HepG2 (cell line): ENCODE results near the gene ADGRD1. TPM values are rescaled to one million over a fixed set of nuclear protein-coding genes. Genes with fewer than 3 reads are reported as not detected.

Source experiments
- ATAC-seq: fragments of 200-7000 bp; cut with Tn5 transposase; 3 replicates; pipeline ENCODE4 v1.9.1; 2020; ENCODE audit warnings: mild to moderate bottlenecking, moderate library complexity
- BruUV-seq: library from RNA; stranded (reverse); fragments of 400-500 nt; replicated peaks from 2 replicates; lab custom pipeline; 2021; lab: Mats Ljungman, UMichigan
- CTCF ChIA-PET: fragments of 300-600 bp; formaldehyde crosslinking; extraction: SDS; loops from one replicate; lab custom pipeline; 2021; ENCODE audit warnings: low total read pairs, inconsistent platforms, low intra/inter-chr PET ratio; lab: Yijun Ruan, JAX
- POLR2A ChIA-PET: fragments of 350-600 bp; sonication (Branson Sonifier 250); formaldehyde crosslinking; loops from one replicate; lab custom pipeline; 2020; ENCODE audit warnings: antibody characterized with exemption, inconsistent platforms; lab: Yijun Ruan, JAX
- DNase-seq: peaks from one replicate; pipeline ENCODE4 v3.0.0-alpha.2; 2015; ENCODE audit warnings: low spot score
- FAIRE-seq: peaks from 3 replicates; lab custom pipeline; 2011; peaks lifted over from hg19 to GRCh38; lab: Jason Lieb, UNC
- H2AFZ ChIP-seq: one replicate; pipeline ENCODE4 v1.6.1; 2011; ENCODE audit warnings: low read length, inconsistent platforms
- H3K27ac ChIP-seq: fragments of 300-600 bp; 3 replicates; pipeline ENCODE4 v1.8.0; 2011; ENCODE audit warnings: mixed run types, mild to moderate bottlenecking, mixed read lengths, low read length, inconsistent platforms; ENCODE audit not compliant: insufficient read depth; ENCODE audit errors: extremely low read length
- H3K27me3 ChIP-seq, 2 experiments: fragments of 200-600 bp in 1 of 2; 2 replicates in 1 of 2; 3 replicates in 1 of 2; pipeline versions ENCODE4 v1.6.0 to v1.8.0; 2011; ENCODE audit warnings: low read length in 2 of 2, mild to moderate bottlenecking in 2 of 2, moderate library complexity in 2 of 2, inconsistent platforms in 1 of 2; ENCODE audit not compliant: insufficient read depth in 2 of 2, control insufficient read depth in 1 of 2
- H3K36me3 ChIP-seq, 2 experiments: fragments of 200-600 bp in 1 of 2; replicated peaks in 1 of 2; 2 replicates in 1 of 2; 3 replicates in 1 of 2; pipeline versions ENCODE4 v1.5.1 to v1.8.0; 2011; ENCODE audit warnings: low read length in 2 of 2, inconsistent platforms in 1 of 2; ENCODE audit not compliant: insufficient read depth in 2 of 2, control insufficient read depth in 1 of 2
- H3K4me1 ChIP-seq: 2 replicates; pipeline ENCODE4 v1.5.1; 2012; ENCODE audit warnings: low read length, inconsistent platforms; ENCODE audit not compliant: insufficient read depth
- H3K4me2 ChIP-seq: 2 replicates; pipeline ENCODE4 v1.6.0; 2011; ENCODE audit warnings: low read depth, low read length, inconsistent platforms
- H3K4me3 ChIP-seq, 3 experiments: fragments of 200-600 bp in 1 of 3; sonication (generic), shearing (Covaris generic) in 1 of 3; replicated peaks in 1 of 3; 2 replicates each; pipeline ENCODE4 v1.5.1; 2011 to 2016; ENCODE audit warnings: low read length in 3 of 3, inconsistent platforms in 2 of 3, low read depth in 2 of 3, mild to moderate bottlenecking in 2 of 3, control low read depth in 1 of 3, mixed read lengths in 1 of 3; ENCODE audit not compliant: insufficient read depth in 1 of 3
- H3K79me2 ChIP-seq: one replicate; pipeline ENCODE4 v1.6.1; 2011; ENCODE audit warnings: low read length, inconsistent platforms; ENCODE audit not compliant: insufficient read depth
- H3K9ac ChIP-seq: 2 replicates; pipeline ENCODE4 v1.6.0; 2011; ENCODE audit warnings: mild to moderate bottlenecking, low read depth, low read length, inconsistent platforms; ENCODE audit not compliant: insufficient read depth
- H3K9me3 ChIP-seq: 2 replicates; pipeline ENCODE4 v1.5.1; 2012; ENCODE audit warnings: mild to moderate bottlenecking, low read length
- H4K20me1 ChIP-seq: 2 replicates; pipeline ENCODE4 v1.6.0; 2011; ENCODE audit warnings: inconsistent platforms, mild to moderate bottlenecking, low read length, moderate library complexity; ENCODE audit not compliant: insufficient read depth
- SYNCRIP ChIP-seq: fragments of 200-400 bp; formaldehyde crosslinking; IDR thresholded peaks from 2 replicates; pipeline ENCODE4 v1.6.1; 2018; ENCODE audit warnings: mild to moderate bottlenecking, low read depth, low read length; ENCODE audit not compliant: insufficient read depth
- ZNF333 ChIP-seq: sonication (generic); formaldehyde crosslinking; IDR thresholded peaks from 2 replicates; pipeline ENCODE4 v1.4.0; 2020; ENCODE audit warnings: mild to moderate bottlenecking, missing genetic modification reagents, borderline replicate concordance
- ZNF350 ChIP-seq: sonication (generic); formaldehyde crosslinking; IDR thresholded peaks from 2 replicates; pipeline ENCODE4 v1.4.0; 2020; ENCODE audit warnings: mild to moderate bottlenecking, low read depth, missing genetic modification reagents, borderline replicate concordance
- ZNF589 ChIP-seq: sonication (generic); formaldehyde crosslinking; conservative IDR thresholded peaks from 2 replicates; pipeline ENCODE4 v1.8.0; 2022; ENCODE audit warnings: mild to moderate bottlenecking, moderate library complexity, missing genetic modification reagents
- WGBS: methylation state at CpG from one replicate; pipeline ENCODE4 v1.1.6; 2017; ENCODE audit warnings: low lambda C conversion rate; 5-methylcytosine and 5-hydroxymethylcytosine counted together
- in situ Hi-C: cut with HindIII; loops from 2 replicates; pipeline ENCODE4 v1.10.0; 2017; ENCODE audit warnings: low pct_unique_long_range_greater_than_20kb; ENCODE audit not compliant: extremely low pct_ligation_motif_present
- intact Hi-C: fragments of 100-400 bp; cut with micrococcal nuclease; formaldehyde crosslinking; loops from one replicate; pipeline ENCODE4 v1.10.0; 2022; ENCODE audit not compliant: unreplicated experiment
- polyA plus RNA-seq, 8 experiments: library from polyadenylated mRNA; depleted of rRNA in 3 of 8; stranded (reverse) in 7 of 8; unstranded in 1 of 8; fragments of >200 nt; fragmentation: Illumina TruSeq in 4 of 8; extraction: Trizol in 4 of 8; gene quantifications; 2 replicates each; pipeline versions ENCODE4 v1.2.1 to v1.2.3, GENCODE V29; 2011 to 2016; ENCODE audit warnings: low read depth in 4 of 8, missing spikeins in 1 of 8, mixed read lengths in 1 of 8; ENCODE audit not compliant: insufficient read depth in 1 of 8
- total RNA-seq, 5 experiments: library from RNA; depleted of rRNA; stranded (reverse); fragments of >200 nt; fragmentation: Illumina TruSeq; extraction: Trizol; gene quantifications; 2 replicates each; pipeline ENCODE4 v1.2.3, GENCODE V29; 2016; ENCODE audit warnings: low read depth in 1 of 5
- TF ChIP-seq, protein P1 (sequence below): IDR thresholded peaks from 2 replicates; pipeline ENCODE4 v1.6.1; 2016; ENCODE audit warnings: low read depth, missing genetic modification reagents, missing compliant biosample characterization
- TF ChIP-seq, protein P2 (sequence below): sonication (generic); formaldehyde crosslinking; IDR thresholded peaks from 2 replicates; pipeline ENCODE4 v1.9.0; 2022; ENCODE audit warnings: low read depth, missing genetic modification reagents

Gene ADGRD1
- total and polyA plus RNA-seq, 2 of the 13 experiments (the other 11 are each of a cell fraction or from before 2014, with no cell fraction given), result 0.46 to 12.4 TPM

- H3K4me1 ChIP-seq, result peaks cover 27% of the 10 kb centered on the region
- 86% methylated on average over 17 of the region's 18 CpGs for WGBS
- no peak overlapping the region for H3K4me3 ChIP-seq
- intact Hi-C loops, result no loop called here
- ATAC-seq (no peak), DNase-seq (no peak)
- H3K79me2 ChIP-seq, result no peaks in the 10 kb centered on the region
- ChIA-PET POLR2A (no interaction called here), CTCF (no interaction called here)
- H3K27me3 ChIP-seq, result no peaks in the 10 kb centered on the region
- H3K36me3 ChIP-seq, result no peaks in the 10 kb centered on the region; a peak in 1 of 5 replicates
- TF ChIP-seq ZNF350 (CRISPR knock-in tag), result no peak
- no peak for TF ChIP-seq SYNCRIP
- TF ChIP-seq, protein P1, sequence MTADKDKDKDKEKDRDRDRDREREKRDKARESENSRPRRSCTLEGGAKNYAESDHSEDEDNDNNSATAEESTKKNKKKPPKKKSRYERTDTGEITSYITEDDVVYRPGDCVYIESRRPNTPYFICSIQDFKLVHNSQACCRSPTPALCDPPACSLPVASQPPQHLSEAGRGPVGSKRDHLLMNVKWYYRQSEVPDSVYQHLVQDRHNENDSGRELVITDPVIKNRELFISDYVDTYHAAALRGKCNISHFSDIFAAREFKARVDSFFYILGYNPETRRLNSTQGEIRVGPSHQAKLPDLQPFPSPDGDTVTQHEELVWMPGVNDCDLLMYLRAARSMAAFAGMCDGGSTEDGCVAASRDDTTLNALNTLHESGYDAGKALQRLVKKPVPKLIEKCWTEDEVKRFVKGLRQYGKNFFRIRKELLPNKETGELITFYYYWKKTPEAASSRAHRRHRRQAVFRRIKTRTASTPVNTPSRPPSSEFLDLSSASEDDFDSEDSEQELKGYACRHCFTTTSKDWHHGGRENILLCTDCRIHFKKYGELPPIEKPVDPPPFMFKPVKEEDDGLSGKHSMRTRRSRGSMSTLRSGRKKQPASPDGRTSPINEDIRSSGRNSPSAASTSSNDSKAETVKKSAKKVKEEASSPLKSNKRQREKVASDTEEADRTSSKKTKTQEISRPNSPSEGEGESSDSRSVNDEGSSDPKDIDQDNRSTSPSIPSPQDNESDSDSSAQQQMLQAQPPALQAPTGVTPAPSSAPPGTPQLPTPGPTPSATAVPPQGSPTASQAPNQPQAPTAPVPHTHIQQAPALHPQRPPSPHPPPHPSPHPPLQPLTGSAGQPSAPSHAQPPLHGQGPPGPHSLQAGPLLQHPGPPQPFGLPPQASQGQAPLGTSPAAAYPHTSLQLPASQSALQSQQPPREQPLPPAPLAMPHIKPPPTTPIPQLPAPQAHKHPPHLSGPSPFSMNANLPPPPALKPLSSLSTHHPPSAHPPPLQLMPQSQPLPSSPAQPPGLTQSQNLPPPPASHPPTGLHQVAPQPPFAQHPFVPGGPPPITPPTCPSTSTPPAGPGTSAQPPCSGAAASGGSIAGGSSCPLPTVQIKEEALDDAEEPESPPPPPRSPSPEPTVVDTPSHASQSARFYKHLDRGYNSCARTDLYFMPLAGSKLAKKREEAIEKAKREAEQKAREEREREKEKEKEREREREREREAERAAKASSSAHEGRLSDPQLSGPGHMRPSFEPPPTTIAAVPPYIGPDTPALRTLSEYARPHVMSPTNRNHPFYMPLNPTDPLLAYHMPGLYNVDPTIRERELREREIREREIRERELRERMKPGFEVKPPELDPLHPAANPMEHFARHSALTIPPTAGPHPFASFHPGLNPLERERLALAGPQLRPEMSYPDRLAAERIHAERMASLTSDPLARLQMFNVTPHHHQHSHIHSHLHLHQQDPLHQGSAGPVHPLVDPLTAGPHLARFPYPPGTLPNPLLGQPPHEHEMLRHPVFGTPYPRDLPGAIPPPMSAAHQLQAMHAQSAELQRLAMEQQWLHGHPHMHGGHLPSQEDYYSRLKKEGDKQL (CRISPR knock-in tag), result no peak
- no peak for TF ChIP-seq ZNF333 (CRISPR knock-in tag)
- TF ChIP-seq, protein P2, sequence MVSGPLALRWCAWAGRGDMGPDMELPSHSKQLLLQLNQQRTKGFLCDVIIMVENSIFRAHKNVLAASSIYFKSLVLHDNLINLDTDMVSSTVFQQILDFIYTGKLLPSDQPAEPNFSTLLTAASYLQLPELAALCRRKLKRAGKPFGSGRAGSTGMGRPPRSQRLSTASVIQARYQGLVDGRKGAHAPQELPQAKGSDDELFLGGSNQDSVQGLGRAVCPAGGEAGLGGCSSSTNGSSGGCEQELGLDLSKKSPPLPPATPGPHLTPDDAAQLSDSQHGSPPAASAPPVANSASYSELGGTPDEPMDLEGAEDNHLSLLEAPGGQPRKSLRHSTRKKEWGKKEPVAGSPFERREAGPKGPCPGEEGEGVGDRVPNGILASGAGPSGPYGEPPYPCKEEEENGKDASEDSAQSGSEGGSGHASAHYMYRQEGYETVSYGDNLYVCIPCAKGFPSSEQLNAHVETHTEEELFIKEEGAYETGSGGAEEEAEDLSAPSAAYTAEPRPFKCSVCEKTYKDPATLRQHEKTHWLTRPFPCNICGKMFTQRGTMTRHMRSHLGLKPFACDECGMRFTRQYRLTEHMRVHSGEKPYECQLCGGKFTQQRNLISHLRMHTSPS (CRISPR knock-in tag), result no peak
- TF ChIP-seq ZNF589 (CRISPR knock-in tag), result no peak
- TF ChIP-seq, all 625 proteins: peak for 0
- Histone ChIP-seq H3K27ac (no peak overlapping the region), H3K9me3 (no peaks in the 10 kb centered on the region), H2AFZ (no peak overlapping the region), H3K9ac (no peak overlapping the region), H3K4me2 (no peak overlapping the region), H4K20me1 (no peaks in the 10 kb centered on the region)
- no peak for FAIRE-seq
- BruUV-seq, result no TSS peak
- in situ Hi-C loops, result no loop called here
These were observed 49.5 kb downstream of the ADGRD1 start for GRCh38 chr12:131003036-131003715.
